Measurements from ENCODE around the gene ZNF423.

The ZNF423 gene

GRCh38 chr16:49649013-49649765 is 206.7 kb downstream of the ZNF423 start:
- H3K27ac ChIP-seq: no peak overlapping the region

GRCh38 chr16:49647673-49648072 is 208.2 kb downstream of the ZNF423 start:
- no peak overlapping the region for H3K27ac ChIP-seq
- no peak for DNase-seq (ENCODE audit: low spot score)
- no peak for TF ChIP-seq CTCF (IDR thresholded peaks at IDR 0.05)
- H3K4me3 ChIP-seq: no peak overlapping the region

More at GRCh38 chr16:49649013-49649765, 206.7 kb downstream of the ZNF423 start:
- no peak for DNase-seq (ENCODE audit: low spot score)
- TF ChIP-seq CTCF (IDR thresholded peaks at IDR 0.05): no peak
- H3K4me3 ChIP-seq: no peak overlapping the region

- DNase-seq (ENCODE audit: low spot score): no peak
- TF ChIP-seq CTCF (IDR thresholded peaks at IDR 0.05): no peak
- H3K27ac ChIP-seq: no peak overlapping the region
- no peak overlapping the region for H3K4me3 ChIP-seq
Observed at GRCh38 chr16:49645263-49645662, 210.6 kb downstream of the ZNF423 start.

- no peak for TF ChIP-seq CTCF (IDR thresholded peaks at IDR 0.05)
- no peak for DNase-seq (ENCODE audit: low spot score)
- no peak overlapping the region for H3K4me3 ChIP-seq
- peak overlapping the region; percentile 20 to 63 for H3K27ac ChIP-seq
Observed at GRCh38 chr16:49644145-49644463, 211.8 kb downstream of the ZNF423 start.

GRCh38 chr16:49643429-49644144 is 212.3 kb downstream of the ZNF423 start:
- DNase-seq (ENCODE audit: low spot score): peak; percentile 72
- TF ChIP-seq CTCF (IDR thresholded peaks at IDR 0.05): no peak
- Histone ChIP-seq H3K4me3 (no peak overlapping the region), H3K27ac (peak overlapping the region; percentile 20 to 63)

- no peak for TF ChIP-seq CTCF (IDR thresholded peaks at IDR 0.05)
- peak overlapping the region in 1 of 2 donors; percentile 58 for H3K27ac ChIP-seq
- DNase-seq (ENCODE audit: low spot score): no peak
- no peak overlapping the region for H3K4me3 ChIP-seq
Observed at GRCh38 chr16:49641250-49641649, 214.7 kb downstream of the ZNF423 start.

- no peak for DNase-seq (ENCODE audit: low spot score)
- Histone ChIP-seq H3K27ac (peak overlapping the region in 1 of 2 donors; percentile 58), H3K4me3 (peak overlapping the region; percentile 39)
- TF ChIP-seq CTCF (IDR thresholded peaks at IDR 0.05): no peak
Observed at GRCh38 chr16:49640581-49640980, 215.3 kb downstream of the ZNF423 start.
